MCF 10A (cell line): Measurements from ENCODE around the gene HSPA5. TPM values are rescaled to one million over a fixed set of nuclear protein-coding genes. Genes with fewer than 3 reads are reported as not detected.

Experiments
- BruUV-seq: library from RNA; stranded (reverse); fragments of 400-500 nt; replicated peaks from 2 replicates; lab custom pipeline; 2021; lab: Mats Ljungman, UMichigan
- CTCF ChIA-PET: fragments of 300-600 bp; sonication (Branson Sonifier 250); formaldehyde crosslinking; extraction: SDS; loops from one replicate; lab custom pipeline; 2021; ENCODE audit warnings: antibody characterized with exemption, inconsistent platforms; lab: Yijun Ruan, JAX
- POLR2A ChIA-PET: fragments of 300-600, 350-650 bp; sonication (Branson Sonifier 250); formaldehyde crosslinking; extraction: SDS; loops from one replicate; lab custom pipeline; 2020; ENCODE audit warnings: antibody characterized with exemption, inconsistent platforms; lab: Yijun Ruan, JAX
- DNase-seq: peaks from one replicate; pipeline ENCODE4 v3.0.0-alpha.2; 2018; ENCODE audit not compliant: unreplicated experiment
- H3K27ac Mint-ChIP-seq: one replicate; pipeline ENCODE4 v1.8.0; 2022; ENCODE audit warnings: mild to moderate bottlenecking, low read depth, mixed read lengths; ENCODE audit not compliant: unreplicated experiment
- H3K27me3 Mint-ChIP-seq: one replicate; pipeline ENCODE4 v1.8.0; 2022; ENCODE audit warnings: mixed read lengths; ENCODE audit not compliant: insufficient read depth, unreplicated experiment
- H3K36me3 Mint-ChIP-seq: one replicate; pipeline ENCODE4 v1.8.0; 2022; ENCODE audit warnings: mild to moderate bottlenecking, moderate library complexity, mixed read lengths; ENCODE audit not compliant: insufficient read depth, unreplicated experiment
- H3K4me1 Mint-ChIP-seq: one replicate; pipeline ENCODE4 v1.8.0; 2022; ENCODE audit warnings: mixed read lengths; ENCODE audit not compliant: insufficient read depth, unreplicated experiment
- H3K4me3 Mint-ChIP-seq: one replicate; pipeline ENCODE4 v1.8.0; 2022; ENCODE audit warnings: mild to moderate bottlenecking, moderate library complexity, mixed read lengths; ENCODE audit not compliant: unreplicated experiment
- H3K9me3 Mint-ChIP-seq: one replicate; pipeline ENCODE4 v1.8.0; 2022; ENCODE audit warnings: mixed read lengths; ENCODE audit not compliant: unreplicated experiment
- CTCF ChIP-seq: fragments of 200-600 bp; IDR thresholded peaks from one replicate; pipeline ENCODE4 v1.8.0; 2022; ENCODE audit warnings: antibody characterized with exemption, mild to moderate bottlenecking; ENCODE audit not compliant: unreplicated experiment
- intact Hi-C: fragments of 100-400 bp; cut with micrococcal nuclease; formaldehyde crosslinking; loops from 2 replicates; pipeline ENCODE4 v1.14.1; 2022
- total RNA-seq: library from RNA; stranded (reverse); gene quantifications from 2 replicates; pipeline ENCODE4 v1.2.3, GENCODE V29; 2022

The HSPA5 gene
- total RNA-seq, 1 experiment from 2014 or later = 1,165 TPM

GRCh38 chr9:125277411-125277810, 36.3 kb upstream of the HSPA5 start:
- peaks cover 8% of the 10 kb centered on the region for H3K4me1 Mint-ChIP-seq
- DNase-seq = no peak
- POLR2A ChIA-PET = no interaction called here
- H3K4me3 Mint-ChIP-seq = no peak overlapping the region
- H3K36me3 Mint-ChIP-seq = peaks cover 21% of the 10 kb centered on the region
- H3K27ac Mint-ChIP-seq = no peak overlapping the region
- CTCF ChIA-PET = interaction anchor here (0.9 kb wide), 1 partner anchor 16 kb away, joined by 3 read pairs; no protein-coding TSS in a partner anchor
- no peaks in the 10 kb centered on the region for H3K27me3 Mint-ChIP-seq
- BruUV-seq = no TSS peak
- no peaks in the 10 kb centered on the region for H3K9me3 Mint-ChIP-seq
- no peak for TF ChIP-seq CTCF
- intact Hi-C loops = no loop called here

- H3K27me3 Mint-ChIP-seq = no peaks in the 10 kb centered on the region
- no peak overlapping the region for H3K27ac Mint-ChIP-seq
- no peak for TF ChIP-seq CTCF
- no peak overlapping the region for H3K4me3 Mint-ChIP-seq
- peaks cover 24% of the 10 kb centered on the region for H3K36me3 Mint-ChIP-seq
- ChIA-PET CTCF (interaction anchor here (0.6 kb wide), 1 partner anchor 36 kb away, joined by 3 read pairs; no protein-coding TSS in a partner anchor), POLR2A (interaction anchor here (0.8 to 1.1 kb wide), 2 partner anchors 9 to 15 kb away, joined by 3 to 4 read pairs; partner anchors contain the start of gene GAPVD1)
- H3K4me1 Mint-ChIP-seq = peaks cover 8% of the 10 kb centered on the region
- H3K9me3 Mint-ChIP-seq = no peaks in the 10 kb centered on the region
- no TSS peak for BruUV-seq
- intact Hi-C loops = no loop called here
- DNase-seq = no peak
These were observed 35.6 kb upstream of the HSPA5 start for GRCh38 chr9:125276771-125277170.

DNA sequence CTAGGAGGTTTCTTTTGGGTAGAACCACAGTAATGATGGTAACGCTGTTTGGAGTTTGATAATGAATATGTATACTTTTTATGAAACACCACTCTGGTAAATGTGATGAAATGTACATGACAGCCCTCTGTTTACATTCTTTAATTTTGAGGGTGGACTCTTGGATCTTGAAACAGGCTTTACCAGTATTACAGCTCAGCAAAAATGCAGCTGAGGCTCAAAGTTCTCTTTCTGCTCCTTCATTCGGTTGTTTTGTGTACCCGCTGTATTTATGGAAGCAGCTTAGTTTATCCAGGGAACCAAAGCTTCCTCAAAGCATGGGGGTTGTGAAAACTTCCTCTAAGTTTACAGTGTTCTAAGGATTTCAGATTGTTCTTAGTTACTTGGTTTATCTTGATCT, 31.6 kb upstream of the HSPA5 start:
- ChIA-PET CTCF (no interaction called here), POLR2A (interaction anchor here (1.2 to 2.6 kb wide), 4 partner anchors 9 to 63 kb away, joined by 5 to 16 read pairs (median 5); partner anchors contain the start of genes GAPVD1 and HSPA5)
- intact Hi-C loops = no loop called here
- Mint-ChIP-seq H3K27ac (peak overlapping the region; percentile 64), H3K9me3 (no peaks in the 10 kb centered on the region), H3K4me1 (peaks cover 8% of the 10 kb centered on the region), H3K27me3 (no peaks in the 10 kb centered on the region), H3K4me3 (no peak overlapping the region), H3K36me3 (peaks cover 36% of the 10 kb centered on the region)
- no TSS peak for BruUV-seq
- TF ChIP-seq CTCF = no peak
- no peak for DNase-seq

DNA sequence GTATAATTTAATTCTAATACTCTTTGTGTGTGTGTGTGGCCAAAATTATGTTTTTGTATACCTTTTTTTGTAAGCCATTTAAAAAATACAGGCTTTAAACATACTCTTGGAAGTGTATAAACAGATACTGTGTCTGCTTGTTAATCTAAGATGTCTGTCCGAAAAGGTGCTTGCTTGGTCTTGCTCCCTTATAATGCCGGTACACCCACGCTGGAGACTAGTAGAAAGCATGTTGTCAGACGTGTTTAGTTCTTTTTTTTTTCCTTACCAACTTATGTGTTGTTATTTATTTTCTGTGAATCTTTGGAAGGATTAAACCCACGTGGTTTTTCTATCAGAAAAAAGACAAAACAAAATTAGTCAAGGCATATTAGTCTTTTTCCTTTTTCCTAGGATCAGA, 29.9 kb upstream of the HSPA5 start:
- Mint-ChIP-seq H3K9me3 (no peaks in the 10 kb centered on the region), H3K4me3 (no peak overlapping the region), H3K27ac (no peak overlapping the region), H3K27me3 (no peaks in the 10 kb centered on the region), H3K36me3 (peaks cover 39% of the 10 kb centered on the region), H3K4me1 (peaks cover 8% of the 10 kb centered on the region)
- no peak for TF ChIP-seq CTCF
- ChIA-PET CTCF (interaction anchor here (0.6 kb wide), 1 partner anchor 30 kb away, joined by 4 read pairs; no protein-coding TSS in a partner anchor), POLR2A (no interaction called here)
- intact Hi-C loops = no loop called here
- BruUV-seq = no TSS peak
- DNase-seq = no peak
